ENCODE results near the gene EML4. TPM values are rescaled to one million over a fixed set of nuclear protein-coding genes. Genes with fewer than 3 reads are reported as not detected.
A peak's percentile ranks its signal among the peaks of the same experiment; 100 is the strongest.

The EML4 gene
- total RNA-seq, 4 donors from 2014 or later, result 33.3 to 79.6 (median 41.5) TPM

DNA sequence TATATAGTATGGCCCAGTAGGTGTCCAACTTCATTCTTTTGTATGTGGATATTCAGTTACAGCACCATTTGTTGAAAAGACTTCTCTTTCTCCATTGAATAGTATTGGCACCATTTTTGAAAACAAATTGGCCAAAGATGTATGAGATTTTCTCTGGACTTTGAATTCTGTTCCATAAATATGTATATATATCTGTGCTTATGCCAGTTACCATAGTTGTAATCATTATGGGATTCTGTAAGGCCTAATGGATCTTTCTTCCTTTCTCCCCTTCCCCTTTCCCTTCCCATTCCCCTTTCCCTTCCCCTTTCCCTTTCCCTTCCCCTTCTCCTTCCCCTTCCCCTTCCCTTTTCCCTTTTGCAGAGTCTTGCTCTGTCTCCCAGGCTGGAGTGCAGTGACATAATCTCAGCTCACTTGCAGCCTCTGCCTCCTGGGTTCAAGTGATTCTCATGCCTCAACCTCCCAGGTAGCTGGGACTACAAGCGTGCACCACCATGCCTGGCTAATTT, 140.9 kb downstream of the EML4 start:
- ATAC-seq (ENCODE audit: low FRiP score) (no peak), DNase-seq (ENCODE audit: low spot score) (no peak)
- TF ChIP-seq, protein P1, sequence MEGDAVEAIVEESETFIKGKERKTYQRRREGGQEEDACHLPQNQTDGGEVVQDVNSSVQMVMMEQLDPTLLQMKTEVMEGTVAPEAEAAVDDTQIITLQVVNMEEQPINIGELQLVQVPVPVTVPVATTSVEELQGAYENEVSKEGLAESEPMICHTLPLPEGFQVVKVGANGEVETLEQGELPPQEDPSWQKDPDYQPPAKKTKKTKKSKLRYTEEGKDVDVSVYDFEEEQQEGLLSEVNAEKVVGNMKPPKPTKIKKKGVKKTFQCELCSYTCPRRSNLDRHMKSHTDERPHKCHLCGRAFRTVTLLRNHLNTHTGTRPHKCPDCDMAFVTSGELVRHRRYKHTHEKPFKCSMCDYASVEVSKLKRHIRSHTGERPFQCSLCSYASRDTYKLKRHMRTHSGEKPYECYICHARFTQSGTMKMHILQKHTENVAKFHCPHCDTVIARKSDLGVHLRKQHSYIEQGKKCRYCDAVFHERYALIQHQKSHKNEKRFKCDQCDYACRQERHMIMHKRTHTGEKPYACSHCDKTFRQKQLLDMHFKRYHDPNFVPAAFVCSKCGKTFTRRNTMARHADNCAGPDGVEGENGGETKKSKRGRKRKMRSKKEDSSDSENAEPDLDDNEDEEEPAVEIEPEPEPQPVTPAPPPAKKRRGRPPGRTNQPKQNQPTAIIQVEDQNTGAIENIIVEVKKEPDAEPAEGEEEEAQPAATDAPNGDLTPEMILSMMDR (IDR thresholded peaks at IDR 0.05), result no peak

DNA sequence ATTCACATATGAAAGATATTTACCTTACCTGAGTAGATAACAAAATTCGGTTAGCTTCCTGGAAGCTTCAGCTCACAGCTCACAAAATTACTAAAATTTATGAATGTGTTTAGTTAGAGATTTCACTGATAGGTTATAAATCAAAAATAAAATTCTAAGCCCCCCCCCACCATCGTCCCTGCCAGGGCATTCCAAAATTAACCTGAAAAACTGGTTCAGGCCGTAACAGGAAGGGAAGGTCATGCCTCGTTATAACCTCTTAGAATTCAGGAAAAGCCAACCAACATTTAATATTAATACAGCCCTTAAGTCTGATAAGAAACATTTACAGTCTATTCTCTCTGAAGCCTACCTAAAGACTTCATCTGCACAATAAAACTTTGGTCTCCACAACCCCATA, 143.0 kb downstream of the EML4 start:
- no peak for ATAC-seq (ENCODE audit: low FRiP score)
- TF ChIP-seq, protein P1 (IDR thresholded peaks at IDR 0.05), result no peak
- no peak for DNase-seq (ENCODE audit: low spot score)

DNA sequence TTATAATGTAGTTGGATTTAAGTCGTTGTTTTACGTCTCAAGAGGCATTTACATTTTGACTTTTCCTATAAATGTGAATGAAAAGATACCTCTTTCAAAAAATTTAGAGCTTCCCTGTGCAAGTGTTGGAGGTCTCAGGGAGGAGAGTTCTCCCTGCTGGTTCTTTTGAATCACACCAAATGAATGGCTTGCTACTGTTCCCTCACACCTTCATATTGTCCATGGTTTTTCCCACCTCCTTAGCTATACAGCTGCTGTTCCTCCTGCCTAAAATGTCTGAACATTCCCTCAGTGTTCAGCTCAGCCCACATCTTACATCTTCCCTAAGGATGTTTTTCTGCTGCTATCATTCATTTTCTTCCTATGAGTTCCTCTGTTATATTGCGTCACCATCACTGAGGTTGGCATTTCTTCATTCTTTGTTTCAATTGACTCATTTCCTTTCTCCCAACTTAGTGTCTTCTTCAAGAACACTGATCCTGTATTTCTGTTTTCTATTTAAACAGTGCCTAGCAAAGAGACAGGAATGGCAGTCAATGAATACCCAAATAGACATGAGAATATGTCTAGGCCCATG, 145.8 kb downstream of the EML4 start:
- TF ChIP-seq, protein P1 (IDR thresholded peaks at IDR 0.05), result no peak
- DNase-seq (ENCODE audit: low spot score) (no peak), ATAC-seq (ENCODE audit: low FRiP score) (peak; percentile 57)

DNA sequence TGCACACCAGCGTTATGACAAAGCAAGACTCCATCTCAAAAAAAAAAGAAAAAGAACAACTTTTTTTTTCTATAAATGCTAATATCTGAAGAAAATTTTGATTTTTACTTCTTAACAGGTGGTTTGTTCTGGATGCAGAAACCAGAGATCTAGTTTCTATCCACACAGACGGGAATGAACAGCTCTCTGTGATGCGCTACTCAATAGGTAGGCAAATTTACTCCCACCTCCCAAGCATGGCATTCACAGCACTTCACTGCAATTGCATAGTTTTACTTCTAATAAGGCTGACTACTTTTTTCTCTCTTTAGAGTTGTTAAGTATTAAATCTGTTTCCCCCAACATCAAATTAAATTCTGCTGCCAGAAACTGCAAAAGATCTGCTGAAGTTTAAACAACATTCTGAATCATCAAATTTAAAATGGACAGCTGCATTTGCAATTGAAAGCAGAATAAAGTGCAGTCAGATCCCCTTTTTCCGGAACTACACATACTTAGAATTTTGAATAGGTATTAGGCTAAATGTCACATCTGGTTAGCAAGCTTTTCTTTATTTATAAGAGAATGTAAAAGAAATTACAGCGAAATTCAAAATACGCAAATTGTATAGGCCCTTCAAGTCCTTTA, 146.8 kb downstream of the EML4 start:
- ATAC-seq (ENCODE audit: low FRiP score), result no peak
- DNase-seq (ENCODE audit: low spot score), result no peak
- TF ChIP-seq, protein P1 (IDR thresholded peaks at IDR 0.05), result no peak

DNA sequence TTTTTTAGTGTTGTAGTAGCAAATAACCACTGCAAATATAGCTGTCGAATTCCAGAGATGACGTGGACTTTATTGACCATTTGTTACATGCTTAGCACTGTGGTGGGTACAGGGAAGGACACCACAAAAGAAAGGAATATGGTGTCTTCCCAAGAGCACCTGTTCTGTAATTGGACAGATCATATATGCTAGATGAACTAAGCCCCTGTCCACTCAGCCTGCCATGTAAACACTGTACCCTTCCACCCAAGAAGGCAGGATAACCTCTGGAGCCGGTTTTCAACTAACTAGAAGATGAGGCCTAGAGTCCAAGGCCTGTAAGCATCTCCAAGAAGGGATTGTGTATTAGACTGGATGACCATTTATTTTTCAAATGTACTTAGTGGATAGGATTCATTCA, 147.8 kb downstream of the EML4 start:
- DNase-seq (ENCODE audit: low spot score) (no peak), ATAC-seq (ENCODE audit: low FRiP score) (no peak)
- TF ChIP-seq, protein P1 (IDR thresholded peaks at IDR 0.05), result no peak

DNA sequence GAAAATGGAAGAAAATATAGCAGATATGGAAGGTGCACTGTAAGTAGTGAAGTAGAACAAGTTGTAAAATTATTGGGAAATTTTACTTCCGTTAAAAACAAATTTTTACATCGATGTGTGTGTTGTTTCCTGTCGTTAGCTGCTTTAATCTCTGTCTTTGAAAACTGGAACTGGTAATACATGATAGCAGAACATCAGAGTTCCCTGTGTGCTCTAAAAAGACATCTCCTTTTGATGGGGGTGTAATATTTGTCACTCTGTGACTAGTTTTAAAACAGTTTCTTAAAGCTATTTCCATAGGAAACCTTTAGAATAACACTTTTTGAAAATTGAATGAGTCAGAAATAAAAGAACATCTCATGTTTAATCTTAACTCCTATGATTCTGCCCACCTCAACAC, 148.3 kb downstream of the EML4 start:
- no peak for DNase-seq (ENCODE audit: low spot score)
- TF ChIP-seq, protein P1 (IDR thresholded peaks at IDR 0.05), result no peak
- no peak for ATAC-seq (ENCODE audit: low FRiP score)

DNA sequence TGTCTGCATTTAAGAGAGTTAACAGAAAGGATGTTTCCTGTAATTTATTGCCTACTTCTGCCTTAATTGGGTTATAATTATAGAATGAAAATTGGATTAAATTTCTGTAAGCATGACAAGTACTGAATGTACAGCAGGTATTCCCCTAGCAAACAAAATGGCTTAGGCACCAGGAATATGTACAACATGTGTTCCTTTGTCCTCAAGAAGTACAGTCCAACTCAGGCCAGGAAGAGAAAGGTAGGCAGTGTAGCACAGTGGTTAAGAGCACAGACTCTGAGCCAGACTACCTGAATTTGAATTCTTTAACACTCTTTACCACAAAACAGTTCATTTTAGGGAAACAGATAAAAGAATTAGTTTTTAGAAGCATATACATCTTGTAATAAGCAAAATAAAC, 148.8 kb downstream of the EML4 start:
- DNase-seq (ENCODE audit: low spot score) (no peak), ATAC-seq (ENCODE audit: low FRiP score) (no peak)
- TF ChIP-seq, protein P1 (IDR thresholded peaks at IDR 0.05), result no peak

Data from omental fat pad (tissue), 4 donors.